Neuronal stem cell (in vitro differentiated cells): Measurements from ENCODE around the gene URB2.
"Not testable (repeated sequence)": the region's sequence is repeated elsewhere in the genome, so short reads cannot be mapped to it uniquely, and the experiment has no call there.

Source experiments
- DNase-seq: peaks from one replicate; pipeline ENCODE4 v3.0.0-alpha.2; 2013; ENCODE audit warnings: low spot score
- H2AFZ ChIP-seq: one replicate; pipeline ENCODE4 v1.6.1; 2013; ENCODE audit warnings: mild to moderate bottlenecking, low read length, inconsistent platforms
- H2AK5ac ChIP-seq: 2 replicates; pipeline ENCODE4 v1.6.1; 2013; ENCODE audit warnings: low read depth, mild to moderate bottlenecking, inconsistent platforms, low read length, moderate library complexity, mixed read lengths
- H2BK120ac ChIP-seq: 2 replicates; pipeline ENCODE4 v1.6.1; 2013; ENCODE audit warnings: low read depth, mild to moderate bottlenecking, inconsistent platforms, low read length, moderate library complexity, mixed read lengths
- H2BK12ac ChIP-seq: one replicate; pipeline ENCODE4 v1.6.1; 2013; ENCODE audit warnings: low read length, inconsistent platforms
- H2BK15ac ChIP-seq: 2 replicates; pipeline ENCODE4 v1.6.1; 2013; ENCODE audit warnings: mild to moderate bottlenecking, low read length, inconsistent platforms, mixed read lengths
- H2BK5ac ChIP-seq: one replicate; pipeline ENCODE4 v1.6.1; 2013; ENCODE audit warnings: inconsistent platforms, mild to moderate bottlenecking, low read length, moderate library complexity
- H3K14ac ChIP-seq: one replicate; pipeline ENCODE4 v1.6.1; 2013; ENCODE audit warnings: low read length, inconsistent platforms
- H3K18ac ChIP-seq: 2 replicates; pipeline ENCODE4 v1.6.1; 2013; ENCODE audit warnings: low read length, inconsistent platforms
- H3K23ac ChIP-seq: 2 replicates; pipeline ENCODE4 v1.6.1; 2013; ENCODE audit warnings: low read depth, mild to moderate bottlenecking, mixed read lengths, low read length, inconsistent platforms; ENCODE audit not compliant: poor library complexity
- H3K27ac ChIP-seq: replicated peaks from 3 replicates; pipeline ENCODE4 v1.5.1; 2013; ENCODE audit warnings: low read length, inconsistent platforms
- H3K27me3 ChIP-seq, 3 experiments: 2 replicates each; pipeline ENCODE4 v1.6.1; 2013; ENCODE audit warnings: low read length in 3 of 3, mild to moderate bottlenecking in 2 of 3, inconsistent platforms in 1 of 3, low read depth in 1 of 3, mixed read lengths in 1 of 3, moderate library complexity in 1 of 3; ENCODE audit not compliant: control insufficient read depth in 3 of 3, insufficient read depth in 3 of 3
- H3K36me3 ChIP-seq, 2 donors: replicated peaks in 1 of 2; 2 replicates each; pipeline ENCODE4 v1.6.1; 2013; ENCODE audit warnings: low read length in 2 of 2; ENCODE audit not compliant: control insufficient read depth in 2 of 2, insufficient read depth in 2 of 2
- H3K4ac ChIP-seq: 2 replicates; pipeline ENCODE4 v1.6.1; 2013; ENCODE audit warnings: inconsistent platforms, mild to moderate bottlenecking, low read length, moderate library complexity
- H3K4me1 ChIP-seq, 2 donors: 1 replicate in 1 of 2; 2 replicates in 1 of 2; pipeline ENCODE4 v1.6.1; 2013; ENCODE audit warnings: low read length in 2 of 2, low read depth in 1 of 2; ENCODE audit not compliant: control insufficient read depth in 2 of 2, insufficient read depth in 1 of 2
- H3K4me2 ChIP-seq: one replicate; pipeline ENCODE4 v1.6.1; 2013; ENCODE audit warnings: mild to moderate bottlenecking, low read length, inconsistent platforms; ENCODE audit not compliant: insufficient read depth, poor library complexity, severe bottlenecking
- H3K4me3 ChIP-seq, 2 donors: 2 replicates each; pipeline ENCODE4 v1.5.1; 2013; ENCODE audit warnings: low read length in 2 of 2, mild to moderate bottlenecking in 2 of 2, inconsistent platforms in 1 of 2, moderate library complexity in 1 of 2
- H3K79me1 ChIP-seq: one replicate; pipeline ENCODE4 v1.6.1; 2013; ENCODE audit warnings: low read depth, mild to moderate bottlenecking, inconsistent platforms, low read length, moderate library complexity
- H3K9ac ChIP-seq: one replicate; pipeline ENCODE4 v1.6.1; 2013; ENCODE audit warnings: mild to moderate bottlenecking, low read depth, low read length, inconsistent platforms; ENCODE audit not compliant: poor library complexity
- H3K9me3 ChIP-seq, 2 donors: replicated peaks in 1 of 2; 2 replicates each; pipeline versions ENCODE3 to v1.6.1; 2013; ENCODE audit warnings: low read length in 2 of 2, mild to moderate bottlenecking in 2 of 2, inconsistent platforms in 1 of 2, low read depth in 1 of 2, mixed read lengths in 1 of 2, moderate library complexity in 1 of 2; ENCODE audit not compliant: control insufficient read depth in 2 of 2, insufficient read depth in 1 of 2
- H4K8ac ChIP-seq: one replicate; pipeline ENCODE4 v1.6.1; 2013; ENCODE audit warnings: low read depth, mild to moderate bottlenecking, inconsistent platforms, low read length, moderate library complexity
- H4K91ac ChIP-seq: one replicate; pipeline ENCODE4 v1.6.1; 2013; ENCODE audit warnings: low read length, low read depth, mild to moderate bottlenecking, inconsistent platforms; ENCODE audit not compliant: poor library complexity
- WGBS, 2 donors: extraction: QIAGEN DNeasy Blood & Tissue Kit; methylation state at CpG; one replicate each; pipeline ENCODE4 v1.1.7; 2013; ENCODE audit warnings: missing lambda C conversion rate in 2 of 2, mixed read lengths in 1 of 2; ENCODE audit not compliant: insufficient read length in 2 of 2, insufficient replicate concordance in 1 of 2; ENCODE audit errors: extremely low coverage in 2 of 2; 5-methylcytosine and 5-hydroxymethylcytosine counted together

URB2 gene

DNA sequence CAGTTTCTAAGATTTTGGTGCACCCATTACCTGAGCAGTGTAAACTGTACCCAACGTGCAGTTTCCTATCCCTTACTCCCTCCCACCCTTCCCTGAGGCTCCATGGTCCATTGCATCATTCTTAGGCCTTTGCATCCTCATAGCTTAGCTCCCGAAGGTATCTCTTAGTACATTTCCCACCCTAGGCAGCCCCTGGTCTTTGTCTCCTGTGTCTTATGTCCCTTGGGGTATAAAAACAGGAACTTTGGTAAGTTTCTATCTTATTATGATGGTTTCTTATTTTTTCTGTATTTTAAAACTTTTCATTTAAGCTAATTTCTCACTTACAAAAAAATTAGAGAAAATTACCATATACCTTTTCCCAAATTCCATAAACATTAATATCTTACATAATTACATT, 78.1 kb downstream of the URB2 start:
- H2AFZ ChIP-seq, result no peak overlapping the region
- no peak overlapping the region for H4K8ac ChIP-seq
- no peak for DNase-seq
- H4K91ac ChIP-seq, result no peak overlapping the region
- no peaks in the 10 kb centered on the region for H3K27me3 ChIP-seq
- H2AK5ac ChIP-seq, result no peak overlapping the region
- no CpG with 5 or more reads among the region's 2 CpGs for WGBS, 2 donors
- no peak overlapping the region for H3K18ac ChIP-seq
- H3K23ac ChIP-seq, result no peak overlapping the region
- H2BK15ac ChIP-seq, result no peak overlapping the region
- H3K4me2 ChIP-seq, result no peak overlapping the region
- H3K9me3 ChIP-seq, result no peaks in the 10 kb centered on the region
- no peak overlapping the region for H3K4ac ChIP-seq
- H3K27ac ChIP-seq, result no peak overlapping the region
- no peak overlapping the region for H3K14ac ChIP-seq
- no peaks in the 10 kb centered on the region for H3K36me3 ChIP-seq
- no peak overlapping the region for H3K4me3 ChIP-seq
- H3K9ac ChIP-seq, result no peak overlapping the region
- H3K79me1 ChIP-seq, result no peaks in the 10 kb centered on the region
- no peak overlapping the region for H2BK5ac ChIP-seq
- no peak overlapping the region for H2BK12ac ChIP-seq
- no peak overlapping the region for H2BK120ac ChIP-seq
- no peaks in the 10 kb centered on the region for H3K4me1 ChIP-seq

DNA sequence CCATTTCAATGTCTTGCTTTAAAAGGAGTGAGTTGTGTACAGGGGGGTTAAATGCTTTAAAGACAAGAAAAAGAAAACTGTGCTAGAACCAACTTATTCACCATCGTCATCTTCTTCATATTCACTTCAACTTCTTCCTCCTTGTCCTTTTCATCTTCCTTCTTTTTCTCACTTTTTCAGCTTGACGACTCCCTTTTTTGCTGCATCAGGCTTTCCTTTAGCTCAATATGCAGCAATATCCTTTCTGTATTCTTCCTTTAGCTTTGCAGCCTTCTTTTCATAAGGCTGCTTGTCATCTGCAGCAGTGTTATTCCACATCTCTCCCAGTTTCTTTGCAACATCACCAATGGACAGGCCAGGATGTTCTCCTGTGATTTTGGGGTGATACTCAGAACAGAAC, 79.1 kb downstream of the URB2 start:
- H2AK5ac ChIP-seq, H3K4me2 ChIP-seq, H3K4me1 ChIP-seq, H3K4ac ChIP-seq, H2BK12ac ChIP-seq, DNase-seq, H4K91ac ChIP-seq, H2BK120ac ChIP-seq, H3K36me3 ChIP-seq, H2AFZ ChIP-seq, H3K9ac ChIP-seq, H2BK15ac ChIP-seq, H3K14ac ChIP-seq, H3K79me1 ChIP-seq, H3K23ac ChIP-seq, H3K9me3 ChIP-seq, H4K8ac ChIP-seq, H3K4me3 ChIP-seq, H3K27ac ChIP-seq, H3K18ac ChIP-seq, H2BK5ac ChIP-seq, H3K27me3 ChIP-seq: not testable (repeated sequence)
- 100% methylated on average over 1 of the region's 2 CpGs; no CpG with 5 or more reads in 1 of the 2 donors for WGBS, 2 donors

- no CpG with 5 or more reads among the region's 6 CpGs for WGBS, 2 donors
- H2AFZ ChIP-seq, H4K8ac ChIP-seq, H3K27ac ChIP-seq, H3K4me1 ChIP-seq, H2BK12ac ChIP-seq, H3K4me3 ChIP-seq, H4K91ac ChIP-seq, H3K14ac ChIP-seq, H3K23ac ChIP-seq, H3K36me3 ChIP-seq, DNase-seq, H3K4ac ChIP-seq, H3K9ac ChIP-seq, H2BK15ac ChIP-seq, H3K9me3 ChIP-seq, H2BK120ac ChIP-seq, H3K4me2 ChIP-seq, H3K18ac ChIP-seq, H3K79me1 ChIP-seq, H3K27me3 ChIP-seq, H2BK5ac ChIP-seq, H2AK5ac ChIP-seq: not testable (repeated sequence)
Measured at GRCh38 chr1:229707127-229707526, 81.1 kb downstream of the URB2 start.

GRCh38 chr1:229709500-229710013, 83.5 kb downstream of the URB2 start:
- Histone ChIP-seq H3K4me3 (peak overlapping the region in 1 of 2 donors; percentile 10), H3K18ac (no peak overlapping the region), H3K9me3 (no peaks in the 10 kb centered on the region), H4K8ac (no peak overlapping the region), H2BK12ac (no peak overlapping the region), H3K23ac (no peak overlapping the region), H3K36me3 (no peaks in the 10 kb centered on the region), H2BK15ac (no peak overlapping the region), H3K27me3 (no peaks in the 10 kb centered on the region), H3K9ac (no peak overlapping the region), H3K27ac (no peak overlapping the region), H3K4me2 (no peak overlapping the region), H4K91ac (no peak overlapping the region), H2AK5ac (no peak overlapping the region), H2AFZ (no peak overlapping the region), H2BK5ac (no peak overlapping the region), H3K4ac (no peak overlapping the region), H3K4me1 (no peaks in the 10 kb centered on the region), H2BK120ac (no peak overlapping the region), H3K79me1 (no peaks in the 10 kb centered on the region), H3K14ac (no peak overlapping the region)
- no peak for DNase-seq
- no CpG with 5 or more reads among the region's 6 CpGs for WGBS, 2 donors
